CD14-positive monocyte (primary cell): ENCODE measurements around the gene IFT172. TPM values are rescaled to one million over a fixed set of nuclear protein-coding genes. Genes with fewer than 3 reads are reported as not detected.
"Not testable (repeated sequence)": the region's sequence is repeated elsewhere in the genome, so short reads cannot be mapped to it uniquely, and the experiment has no call there.

Experiments
- DNase-seq, 3 donors: peaks; one replicate each; pipeline ENCODE4 v3.0.0-alpha.2; 2011 to 2022
- H2AFZ ChIP-seq: 2 replicates; pipeline ENCODE4 v1.6.0; 2012; ENCODE audit warnings: mild to moderate bottlenecking, low read depth, low read length, inconsistent platforms; ENCODE audit not compliant: insufficient read depth, poor library complexity, severe bottlenecking
- H3K27ac ChIP-seq, 2 donors: 1 replicate in 1 of 2; 2 replicates in 1 of 2; pipeline ENCODE4 v1.5.1; 2012 to 2013; ENCODE audit warnings: low read length in 2 of 2, control low read depth in 1 of 2, inconsistent platforms in 1 of 2, low read depth in 1 of 2, mild to moderate bottlenecking in 1 of 2
- H3K27me3 ChIP-seq, 2 donors: one replicate each; pipeline versions ENCODE4 v1.6.0 to v1.6.1; 2011 to 2013; ENCODE audit warnings: low read length in 2 of 2; ENCODE audit not compliant: control insufficient read depth in 2 of 2, insufficient read depth in 2 of 2
- H3K36me3 ChIP-seq, 2 donors: replicated peaks in 1 of 2; 1 replicate in 1 of 2; 2 replicates in 1 of 2; pipeline versions ENCODE4 v1.5.1 to v1.6.1; 2012 to 2013; ENCODE audit warnings: low read length in 2 of 2, control low read depth in 1 of 2, inconsistent platforms in 1 of 2, mild to moderate bottlenecking in 1 of 2; ENCODE audit not compliant: insufficient read depth in 2 of 2, control insufficient read depth in 1 of 2
- H3K4me1 ChIP-seq, 2 donors: 1 replicate in 1 of 2; 2 replicates in 1 of 2; pipeline versions ENCODE4 v1.5.1 to v1.6.1; 2012 to 2013; ENCODE audit warnings: low read length in 2 of 2, control low read depth in 1 of 2, inconsistent platforms in 1 of 2, mild to moderate bottlenecking in 1 of 2, moderate library complexity in 1 of 2; ENCODE audit not compliant: insufficient read depth in 2 of 2, control insufficient read depth in 1 of 2
- H3K4me2 ChIP-seq: replicated peaks from 2 replicates; pipeline ENCODE3; 2012; ENCODE audit warnings: low read length, moderate library complexity, mild to moderate bottlenecking; ENCODE audit not compliant: poor library complexity, severe bottlenecking; ENCODE audit errors: extremely low read depth
- H3K4me3 ChIP-seq, 3 experiments: fragments of 200-600 bp in 1 of 3; sonication (generic) in 1 of 3; replicated peaks in 1 of 3; 1 replicate in 2 of 3; 2 replicates in 1 of 3; pipeline ENCODE4 v1.5.1; 2011 to 2013; ENCODE audit warnings: low read length in 3 of 3, mild to moderate bottlenecking in 3 of 3, control low read depth in 2 of 3, low read depth in 2 of 3, inconsistent platforms in 1 of 3, moderate library complexity in 1 of 3
- H3K79me2 ChIP-seq: 2 replicates; pipeline ENCODE4 v1.6.0; 2012; ENCODE audit warnings: mild to moderate bottlenecking, control low read depth, inconsistent platforms, low read length, moderate library complexity; ENCODE audit not compliant: insufficient read depth
- H3K9ac ChIP-seq: 2 replicates; pipeline ENCODE4 v1.6.0; 2017; ENCODE audit warnings: low read length, mild to moderate bottlenecking; ENCODE audit not compliant: insufficient read depth, poor library complexity, severe bottlenecking
- H3K9me3 ChIP-seq, 2 donors: replicated peaks in 1 of 2; 1 replicate in 1 of 2; 2 replicates in 1 of 2; pipeline versions ENCODE4 v1.5.1 to v1.6.1; 2012 to 2013; ENCODE audit warnings: low read length in 2 of 2, control low read depth in 1 of 2; ENCODE audit not compliant: control insufficient read depth in 1 of 2, insufficient read depth in 1 of 2
- H4K20me1 ChIP-seq: 2 replicates; pipeline ENCODE4 v1.6.0; 2012; ENCODE audit warnings: mild to moderate bottlenecking, low read length, control low read depth, moderate library complexity; ENCODE audit not compliant: insufficient read depth
- H3K27ac Mint-ChIP-seq, 7 donors: one replicate each; pipeline ENCODE4 v1.8.0; 2020; ENCODE audit warnings: mild to moderate bottlenecking in 7 of 7, mixed read lengths in 7 of 7, moderate library complexity in 6 of 7, inconsistent platforms in 2 of 7
- H3K27me3 Mint-ChIP-seq, 3 donors: one replicate each; pipeline ENCODE4 v1.8.0; 2021 to 2022; ENCODE audit warnings: low read depth in 3 of 3, mild to moderate bottlenecking in 3 of 3, mixed read lengths in 3 of 3, moderate library complexity in 3 of 3, inconsistent platforms in 1 of 3
- H3K36me3 Mint-ChIP-seq, 2 donors: one replicate each; pipeline ENCODE4 v1.8.0; 2020; ENCODE audit warnings: mixed read lengths in 2 of 2, inconsistent platforms in 1 of 2, mild to moderate bottlenecking in 1 of 2
- H3K4me1 Mint-ChIP-seq: one replicate; pipeline ENCODE4 v1.8.0; 2020; ENCODE audit warnings: mild to moderate bottlenecking, mixed read lengths
- H3K4me3 Mint-ChIP-seq, 2 donors: one replicate each; pipeline ENCODE4 v1.8.0; 2020; ENCODE audit warnings: mild to moderate bottlenecking in 2 of 2, mixed read lengths in 2 of 2, moderate library complexity in 1 of 2
- H3K9me3 Mint-ChIP-seq, 7 donors: one replicate each; pipeline ENCODE4 v1.8.0; 2020 to 2022; ENCODE audit warnings: mixed read lengths in 7 of 7, mild to moderate bottlenecking in 6 of 7, moderate library complexity in 6 of 7, inconsistent platforms in 2 of 7
- WGBS: methylation state at CpG from one replicate; pipeline ENCODE4 v1.1.5; 2013; ENCODE audit warnings: missing lambda C conversion rate; ENCODE audit not compliant: insufficient coverage; 5-methylcytosine and 5-hydroxymethylcytosine counted together
- intact Hi-C, 2 donors: fragments of 100-400 bp; cut with micrococcal nuclease; formaldehyde crosslinking; loops; one replicate each; pipeline versions ENCODE4 v1.15.0 to v1.15.1; 2023
- polyA minus RNA-seq: library from RNA; depleted of rRNA, polyadenylated mRNA; stranded (reverse); fragments of >200 nt; gene quantifications from 2 replicates; pipeline ENCODE4 v1.2.3, GENCODE V29; 2012
- polyA plus RNA-seq, 3 donors: library from polyadenylated mRNA; depleted of rRNA in 1 of 3; unstranded in 2 of 3; stranded (reverse) in 1 of 3; fragments of 300-500 nt in 2 of 3; fragments of >200 nt in 1 of 3; fragmentation: Illumina TruSeq in 2 of 3; gene quantifications; 1 replicate in 2 of 3; 2 replicates in 1 of 3; pipeline ENCODE4 v1.2.3, GENCODE V29; 2012 to 2021
- total RNA-seq, 12 experiments: library from RNA in 1 of 12; stranded (reverse) in 1 of 12; fragments of 120-200 nt in 1 of 12; gene quantifications; one replicate each; pipeline ENCODE4 v1.2.4 and lab custom pipeline; 2013 to 2026; ENCODE audit warnings: mixed read lengths in 6 of 12, inconsistent platforms in 1 of 12
- TF ChIP-seq, protein P1 (sequence below): fragments of 200-600 bp; IDR thresholded peaks from one replicate; pipeline ENCODE4 v1.8.0; 2022; ENCODE audit warnings: antibody characterized with exemption, mild to moderate bottlenecking

IFT172 gene, protein sequence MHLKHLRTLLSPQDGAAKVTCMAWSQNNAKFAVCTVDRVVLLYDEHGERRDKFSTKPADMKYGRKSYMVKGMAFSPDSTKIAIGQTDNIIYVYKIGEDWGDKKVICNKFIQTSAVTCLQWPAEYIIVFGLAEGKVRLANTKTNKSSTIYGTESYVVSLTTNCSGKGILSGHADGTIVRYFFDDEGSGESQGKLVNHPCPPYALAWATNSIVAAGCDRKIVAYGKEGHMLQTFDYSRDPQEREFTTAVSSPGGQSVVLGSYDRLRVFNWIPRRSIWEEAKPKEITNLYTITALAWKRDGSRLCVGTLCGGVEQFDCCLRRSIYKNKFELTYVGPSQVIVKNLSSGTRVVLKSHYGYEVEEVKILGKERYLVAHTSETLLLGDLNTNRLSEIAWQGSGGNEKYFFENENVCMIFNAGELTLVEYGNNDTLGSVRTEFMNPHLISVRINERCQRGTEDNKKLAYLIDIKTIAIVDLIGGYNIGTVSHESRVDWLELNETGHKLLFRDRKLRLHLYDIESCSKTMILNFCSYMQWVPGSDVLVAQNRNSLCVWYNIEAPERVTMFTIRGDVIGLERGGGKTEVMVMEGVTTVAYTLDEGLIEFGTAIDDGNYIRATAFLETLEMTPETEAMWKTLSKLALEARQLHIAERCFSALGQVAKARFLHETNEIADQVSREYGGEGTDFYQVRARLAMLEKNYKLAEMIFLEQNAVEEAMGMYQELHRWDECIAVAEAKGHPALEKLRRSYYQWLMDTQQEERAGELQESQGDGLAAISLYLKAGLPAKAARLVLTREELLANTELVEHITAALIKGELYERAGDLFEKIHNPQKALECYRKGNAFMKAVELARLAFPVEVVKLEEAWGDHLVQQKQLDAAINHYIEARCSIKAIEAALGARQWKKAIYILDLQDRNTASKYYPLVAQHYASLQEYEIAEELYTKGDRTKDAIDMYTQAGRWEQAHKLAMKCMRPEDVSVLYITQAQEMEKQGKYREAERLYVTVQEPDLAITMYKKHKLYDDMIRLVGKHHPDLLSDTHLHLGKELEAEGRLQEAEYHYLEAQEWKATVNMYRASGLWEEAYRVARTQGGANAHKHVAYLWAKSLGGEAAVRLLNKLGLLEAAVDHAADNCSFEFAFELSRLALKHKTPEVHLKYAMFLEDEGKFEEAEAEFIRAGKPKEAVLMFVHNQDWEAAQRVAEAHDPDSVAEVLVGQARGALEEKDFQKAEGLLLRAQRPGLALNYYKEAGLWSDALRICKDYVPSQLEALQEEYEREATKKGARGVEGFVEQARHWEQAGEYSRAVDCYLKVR (N-terminal part only)
- total RNA-seq (2013), result 7.5 TPM
- polyA plus RNA-seq (10 to 100 TPM in 1 of 3 donors, 1 to 10 TPM in 2; 1.7 to 12.8 (median 3.6) TPM), polyA minus RNA-seq (3.2 and 5.5 TPM in 2 replicates), total RNA-seq (lab: John Stamatoyannopoulos, UW) (1.8 to 18.5 (median 7.6) reads per million in 11 experiments)

DNA sequence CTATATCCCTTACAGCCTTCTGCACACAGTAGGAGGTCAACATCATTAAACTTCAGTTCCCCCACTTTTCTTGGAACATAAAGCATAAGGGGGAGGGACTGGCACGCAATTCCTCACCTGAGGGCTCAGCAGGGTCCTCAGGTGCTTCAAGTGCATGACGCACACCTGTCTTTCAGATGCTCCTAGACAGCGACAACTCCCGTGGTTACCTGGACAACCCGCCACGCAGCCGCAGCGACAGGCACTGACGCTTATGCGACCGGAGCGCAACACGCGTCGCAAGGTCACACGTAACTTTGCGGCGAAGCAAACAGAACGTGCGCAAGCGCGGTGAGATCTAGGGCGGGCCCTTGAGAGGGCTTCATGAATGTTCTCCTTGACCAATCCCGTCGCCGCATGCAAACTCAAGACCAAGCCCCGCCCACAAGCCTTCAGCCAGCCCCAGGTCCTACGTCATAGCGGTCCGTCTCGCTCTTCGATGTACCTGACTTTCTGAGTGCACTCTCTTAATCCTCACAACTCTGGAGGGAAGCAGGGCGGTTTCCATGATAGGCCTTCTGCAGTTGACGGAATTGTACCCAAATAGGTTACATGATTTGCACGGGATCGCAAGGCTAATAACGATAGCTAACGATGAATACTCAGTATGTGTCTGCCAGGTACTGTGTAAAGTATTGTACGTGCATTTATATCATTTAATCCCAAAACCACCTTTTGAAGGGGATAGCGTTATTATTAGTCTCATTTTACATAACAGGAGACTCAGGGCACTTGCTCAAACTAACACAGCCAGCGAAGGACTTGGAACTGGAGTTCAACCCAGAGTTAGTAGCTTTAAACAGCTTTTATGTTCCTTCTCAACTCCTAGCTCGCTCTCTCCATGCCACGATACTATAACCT, at the start of gene IFT172:
Gene IFT172, minus strand, starts transcription at position 246 of the 900 bp plus-strand sequence. Its CDS starts 90 bp downstream, at position 156.
- Histone ChIP-seq H2AFZ (peak within 1 kb of the TSS; percentile 90), H3K79me2 (no peaks in the 10 kb centered on the region), H3K36me3 (peaks cover 0 to 6% of the 10 kb centered on the region in 2 donors), H3K4me2 (peak within 1 kb of the TSS; percentile 81), H3K4me3 (peak within 1 kb of the TSS; percentile 52 to 80 (median 62)), H3K9me3 (peaks cover 0 to 4% of the 10 kb centered on the region in 2 donors), H3K27ac (peak within 1 kb of the TSS in 1 of 2 donors; percentile 79), H4K20me1 (no peaks in the 10 kb centered on the region), H3K9ac (peak within 1 kb of the TSS; percentile 39), H3K27me3 (peaks cover 14 to 16% of the 10 kb centered on the region in 2 donors), H3K4me1 (peaks cover 16 to 22% of the 10 kb centered on the region in 2 donors)
- intact Hi-C loops, result loop anchor here (2.0 to 10.0 kb wide), 5 partner anchors 95 to 277 kb away; partner anchors contain the start of genes ATRAID (in 1 of the 2), EIF2B4 (in 1 of the 2), SLC4A1AP (in 1 of the 2) and SLC5A6 (in 1 of the 2)
- WGBS, result 4% methylated on average over 29 of the region's 43 CpGs
- Mint-ChIP-seq H3K4me3 (peak within 1 kb of the TSS; percentile 81 to 92), H3K27me3 (peaks cover 23 to 25% (median 24%) of the 10 kb centered on the region in 3 donors), H3K27ac (peak within 1 kb of the TSS; percentile 77 to 93 (median 88)), H3K9me3 (peaks cover 0 to 9% (median 2%) of the 10 kb centered on the region in 7 donors), H3K36me3 (peaks cover 6 to 13% of the 10 kb centered on the region in 2 donors), H3K4me1 (peaks cover 22% of the 10 kb centered on the region)
- TF ChIP-seq, protein P1, sequence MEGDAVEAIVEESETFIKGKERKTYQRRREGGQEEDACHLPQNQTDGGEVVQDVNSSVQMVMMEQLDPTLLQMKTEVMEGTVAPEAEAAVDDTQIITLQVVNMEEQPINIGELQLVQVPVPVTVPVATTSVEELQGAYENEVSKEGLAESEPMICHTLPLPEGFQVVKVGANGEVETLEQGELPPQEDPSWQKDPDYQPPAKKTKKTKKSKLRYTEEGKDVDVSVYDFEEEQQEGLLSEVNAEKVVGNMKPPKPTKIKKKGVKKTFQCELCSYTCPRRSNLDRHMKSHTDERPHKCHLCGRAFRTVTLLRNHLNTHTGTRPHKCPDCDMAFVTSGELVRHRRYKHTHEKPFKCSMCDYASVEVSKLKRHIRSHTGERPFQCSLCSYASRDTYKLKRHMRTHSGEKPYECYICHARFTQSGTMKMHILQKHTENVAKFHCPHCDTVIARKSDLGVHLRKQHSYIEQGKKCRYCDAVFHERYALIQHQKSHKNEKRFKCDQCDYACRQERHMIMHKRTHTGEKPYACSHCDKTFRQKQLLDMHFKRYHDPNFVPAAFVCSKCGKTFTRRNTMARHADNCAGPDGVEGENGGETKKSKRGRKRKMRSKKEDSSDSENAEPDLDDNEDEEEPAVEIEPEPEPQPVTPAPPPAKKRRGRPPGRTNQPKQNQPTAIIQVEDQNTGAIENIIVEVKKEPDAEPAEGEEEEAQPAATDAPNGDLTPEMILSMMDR, result no peak
- peak; percentile 98 to 99 (median 99) for DNase-seq

DNA sequence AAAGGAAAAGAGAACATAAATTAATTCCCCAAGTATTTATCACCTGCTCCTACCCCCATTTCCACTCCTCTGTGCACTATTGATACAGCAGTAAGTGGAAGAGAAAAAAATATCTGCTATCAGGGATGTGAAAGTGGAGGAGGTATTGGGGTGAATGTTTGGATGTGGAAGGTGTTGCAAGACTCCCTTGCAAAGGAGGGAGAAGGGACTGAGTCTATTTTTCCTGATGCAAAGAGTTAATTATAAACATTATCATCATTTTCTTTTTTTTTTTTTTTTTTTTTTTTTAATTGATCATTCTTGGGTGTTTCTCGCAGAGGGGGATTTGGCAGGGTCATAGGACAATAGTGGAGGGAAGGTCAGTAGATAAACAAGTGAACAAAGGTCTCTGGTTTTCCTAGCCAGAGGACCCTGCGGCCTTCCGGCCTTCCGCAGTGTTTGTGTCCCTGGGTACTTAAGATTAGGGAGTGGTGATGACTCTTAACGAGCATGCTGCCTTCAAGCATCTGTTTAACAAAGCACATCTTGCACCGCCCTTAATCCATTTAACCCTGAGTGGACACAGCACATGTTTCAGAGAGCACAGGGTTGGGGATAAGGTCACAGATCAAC, 49.4 kb upstream of the IFT172 start:
- H3K4me2 ChIP-seq, H3K4me1 ChIP-seq, H3K27ac Mint-ChIP-seq, H3K4me1 Mint-ChIP-seq, H3K79me2 ChIP-seq, H3K27ac ChIP-seq, H3K9ac ChIP-seq, intact Hi-C loops, H3K4me3 Mint-ChIP-seq, H3K36me3 Mint-ChIP-seq, H3K9me3 Mint-ChIP-seq, H2AFZ ChIP-seq, H3K27me3 ChIP-seq, H3K9me3 ChIP-seq, H3K36me3 ChIP-seq, H4K20me1 ChIP-seq, DNase-seq, H3K4me3 ChIP-seq: not testable (repeated sequence)
- H3K27me3 Mint-ChIP-seq, result peaks cover 0 to 17% (median 2%) of the 10 kb centered on the region in 3 donors
- WGBS, result no CpG with 5 or more reads among the region's 6 CpGs
